Stimulated activated CD4-positive, alpha-beta T cell treated with anti-CD3 and anti-CD28 coated beads, Interleukin-4, amount 100 ng/mL, for 4 hours (primary cell): ENCODE data around the gene ZEB2.

Experiments used
- DNase-seq, 2 experiments: peaks; one replicate each; pipeline ENCODE4 v3.0.0-alpha.2; 2020

Gene ZEB2

GRCh38 chr2:144468823-144469595, 50.9 kb downstream of the ZEB2 start:
- DNase-seq = no peak

- DNase-seq = no peak
Observed at GRCh38 chr2:144467502-144468137, 52.3 kb downstream of the ZEB2 start.

- no peak for DNase-seq
Observed at GRCh38 chr2:144466637-144467036, 53.3 kb downstream of the ZEB2 start.

GRCh38 chr2:144465749-144466148, 54.2 kb downstream of the ZEB2 start:
- DNase-seq = no peak

- DNase-seq = no peak
Observed at GRCh38 chr2:144464730-144465129, 55.2 kb downstream of the ZEB2 start.

GRCh38 chr2:144463266-144463665, 56.7 kb downstream of the ZEB2 start:
- no peak for DNase-seq

GRCh38 chr2:144462266-144462665, 57.7 kb downstream of the ZEB2 start:
- no peak for DNase-seq

GRCh38 chr2:144461308-144461766, 58.6 kb downstream of the ZEB2 start:
- no peak for DNase-seq

- no peak for DNase-seq
Observed at GRCh38 chr2:144460727-144461307, 59.1 kb downstream of the ZEB2 start.

GRCh38 chr2:144459937-144460336, 60.0 kb downstream of the ZEB2 start:
- no peak for DNase-seq

GRCh38 chr2:144459286-144459685, 60.6 kb downstream of the ZEB2 start:
- DNase-seq = no peak

- no peak for DNase-seq
Observed at GRCh38 chr2:144458541-144458940, 61.4 kb downstream of the ZEB2 start.

- DNase-seq = no peak
Observed at GRCh38 chr2:144456680-144457079, 63.2 kb downstream of the ZEB2 start.

- DNase-seq = no peak
Observed at GRCh38 chr2:144455987-144456386, 63.9 kb downstream of the ZEB2 start.

GRCh38 chr2:144454466-144455287, 65.2 kb downstream of the ZEB2 start:
- DNase-seq = no peak

GRCh38 chr2:144453486-144454158, 66.3 kb downstream of the ZEB2 start:
- no peak for DNase-seq

GRCh38 chr2:144452989-144453336, 67.0 kb downstream of the ZEB2 start:
- DNase-seq = no peak

- no peak for DNase-seq
Observed at GRCh38 chr2:144452169-144452988, 67.5 kb downstream of the ZEB2 start.

- no peak for DNase-seq
Observed at GRCh38 chr2:144451443-144451842, 68.5 kb downstream of the ZEB2 start.

GRCh38 chr2:144449028-144449406, 70.9 kb downstream of the ZEB2 start:
- no peak for DNase-seq

GRCh38 chr2:144448389-144449027, 71.4 kb downstream of the ZEB2 start:
- no peak for DNase-seq
